Activated CD4-positive, CD25-positive, alpha-beta regulatory T cell treated with anti-CD3 and anti-CD28 coated beads, Interleukin-2, amount 50 U/mL, for 24 hours (primary cell): Measurements from ENCODE around the gene PIAS4.

ENCODE experiments used
- ATAC-seq, 2 donors: fragments of 150-1000 bp; cut with Tn5 transposase; one replicate each; pipeline ENCODE4 v1.10.0; 2021; ENCODE audit warnings: mild to moderate bottlenecking in 1 of 2, moderate library complexity in 1 of 2

PIAS4 gene

DNA sequence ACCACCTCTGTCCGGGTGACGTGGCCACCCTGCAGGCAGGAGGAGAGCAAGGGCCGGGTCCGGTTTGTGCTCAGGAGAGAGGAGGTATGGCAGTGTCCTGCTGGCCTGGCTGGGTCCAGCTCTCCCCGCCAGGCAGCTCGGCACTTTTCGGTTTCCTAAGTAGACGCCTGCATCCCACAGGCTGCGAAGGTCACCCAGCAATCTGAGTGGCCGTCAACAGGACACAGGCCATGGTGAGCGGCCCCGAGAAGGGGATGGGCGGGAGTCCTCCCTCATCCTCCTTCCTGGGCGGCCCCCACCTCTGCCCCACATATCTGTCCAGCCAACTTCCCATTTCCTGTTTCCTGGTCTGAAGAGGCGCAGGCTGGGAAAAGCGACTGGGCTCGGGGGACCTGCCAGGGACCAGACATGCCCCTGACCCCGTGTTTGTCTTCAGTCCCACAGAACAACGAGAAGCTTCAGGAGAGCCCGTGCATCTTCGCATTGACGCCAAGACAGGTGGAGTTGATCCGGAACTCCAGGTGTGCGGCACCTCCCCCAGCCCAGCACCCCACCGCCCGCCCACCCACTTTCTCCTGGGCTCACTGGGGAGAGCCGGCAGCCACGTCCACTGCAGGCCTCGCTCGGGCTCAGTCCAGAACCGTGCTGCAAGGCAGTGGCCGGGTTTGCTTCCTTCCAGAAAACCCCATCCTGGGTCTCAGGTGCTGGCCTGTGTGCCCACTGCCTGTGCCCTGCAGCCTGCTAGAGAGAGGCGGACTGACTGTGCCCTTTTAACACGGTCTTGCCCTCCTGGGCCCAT is 16.3 kb downstream of the PIAS4 start:
- no peak for ATAC-seq

DNA sequence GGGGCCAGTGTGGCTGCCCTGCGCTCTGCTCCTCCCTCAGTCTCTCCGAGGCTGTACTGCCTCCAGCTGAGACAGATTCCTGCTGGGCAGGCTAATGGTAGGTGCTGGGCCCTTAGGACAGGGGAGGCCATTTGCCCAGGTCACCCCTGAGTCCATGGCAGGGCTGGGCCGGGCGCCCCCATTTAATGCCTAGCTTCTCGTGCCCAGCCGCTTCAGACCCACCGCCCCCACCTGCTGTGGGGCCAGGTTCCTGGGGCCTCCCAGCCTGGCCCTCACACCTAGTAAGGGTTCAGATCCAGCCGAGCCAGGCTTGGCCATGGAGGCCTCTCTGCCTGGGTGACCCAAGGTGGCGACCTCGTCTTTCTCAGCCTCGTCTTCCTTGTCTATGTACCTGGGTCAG is 17.8 kb downstream of the PIAS4 start:
- no peak for ATAC-seq

DNA sequence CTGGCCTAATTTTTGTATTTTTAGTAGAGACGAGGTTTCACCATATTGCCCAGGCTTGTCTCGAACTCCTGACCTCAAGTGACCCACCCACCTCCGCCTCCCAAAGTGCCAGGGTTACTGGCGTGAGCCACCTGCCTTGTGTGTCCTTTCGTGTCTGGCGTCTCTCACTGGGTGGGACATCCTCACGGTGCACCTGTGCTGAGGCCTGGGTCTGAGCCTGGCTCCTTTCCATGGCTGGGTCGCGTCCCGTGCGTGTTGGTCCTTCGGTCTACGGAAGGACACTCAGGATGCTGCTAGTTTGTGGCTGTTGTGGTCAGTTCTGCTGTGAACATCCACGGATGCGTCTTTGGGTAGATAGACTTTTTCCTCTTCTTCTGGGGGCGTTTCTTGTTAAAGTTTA is 19.6 kb downstream of the PIAS4 start:
- ATAC-seq, result no peak

DNA sequence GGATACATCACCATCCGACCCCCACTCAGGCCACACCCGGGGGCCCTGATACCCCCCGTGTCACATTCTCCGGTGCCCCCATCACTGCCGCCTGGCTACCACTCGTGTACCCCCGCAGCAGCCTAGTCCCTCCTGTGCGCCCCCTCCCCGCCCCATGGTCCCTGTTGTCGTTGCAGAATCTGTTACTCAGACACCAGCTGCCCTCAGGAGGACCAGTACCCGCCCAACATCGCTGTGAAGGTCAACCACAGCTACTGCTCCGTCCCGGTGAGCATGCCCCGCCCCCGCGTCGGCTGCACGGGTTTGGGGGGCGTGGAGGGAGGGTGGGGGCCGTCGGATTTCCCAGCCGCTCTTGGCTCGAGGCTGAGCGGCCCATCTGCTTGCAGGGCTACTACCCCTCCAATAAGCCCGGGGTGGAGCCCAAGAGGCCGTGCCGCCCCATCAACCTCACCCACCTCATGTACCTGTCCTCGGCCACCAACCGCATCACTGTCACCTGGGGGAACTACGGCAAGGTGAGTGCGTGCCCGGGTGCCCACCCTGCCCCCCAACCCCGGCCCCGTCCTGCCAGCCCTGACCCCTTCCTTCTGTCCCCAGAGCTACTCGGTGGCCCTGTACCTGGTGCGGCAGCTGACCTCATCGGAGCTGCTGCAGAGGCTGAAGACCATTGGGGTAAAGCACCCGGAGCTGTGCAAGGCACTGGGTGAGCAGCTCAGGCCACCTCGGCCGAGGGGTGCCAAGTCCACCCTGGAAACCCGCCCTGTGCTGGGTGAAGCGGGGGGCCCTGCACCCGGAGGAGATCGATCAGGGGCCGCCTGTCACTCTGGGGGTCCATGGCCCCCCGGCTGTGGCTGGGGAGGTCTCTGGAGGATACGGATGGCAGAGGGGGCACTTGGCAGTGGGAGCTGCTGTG is 21.1 kb downstream of the PIAS4 start:
- no peak for ATAC-seq

DNA sequence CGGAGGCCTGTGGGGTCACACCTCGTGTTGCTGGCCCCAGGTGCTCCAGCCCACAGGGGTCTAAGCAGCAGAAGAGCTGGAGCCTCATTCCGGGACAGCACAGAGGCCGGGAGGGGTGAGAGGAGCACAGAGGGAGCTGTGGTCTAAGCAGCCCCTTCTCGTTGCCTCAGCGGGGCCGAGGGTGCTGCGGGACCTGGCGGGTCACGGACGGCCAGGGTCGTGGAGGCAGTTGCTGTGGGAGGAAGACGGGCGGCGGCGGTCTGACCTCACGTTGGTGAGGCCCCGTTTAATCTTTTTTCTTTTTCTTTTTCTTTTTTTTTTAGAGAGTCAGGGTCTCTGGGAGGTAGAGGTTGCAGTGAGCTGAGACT is 21.7 kb downstream of the PIAS4 start:
- no peak for ATAC-seq

DNA sequence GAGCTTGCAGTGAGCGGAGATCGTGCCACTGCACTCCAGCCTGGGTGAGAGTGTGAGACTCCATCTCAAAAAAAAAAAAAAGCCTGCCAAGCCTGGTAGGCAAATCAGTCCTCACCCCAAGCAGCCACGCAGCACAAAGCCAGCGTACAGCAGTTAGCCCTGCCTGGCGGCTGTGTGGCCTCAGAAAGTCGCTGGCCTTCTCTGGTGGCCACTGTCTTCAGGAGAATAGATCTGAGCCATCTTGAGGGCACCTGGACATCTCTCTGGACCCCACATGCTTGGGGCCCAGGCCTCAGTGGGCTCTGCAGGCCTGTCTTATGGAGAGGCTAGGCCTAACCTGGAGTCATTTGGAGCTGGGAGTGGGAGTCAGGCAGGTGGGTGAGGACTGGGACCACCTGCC is 23.0 kb downstream of the PIAS4 start:
- ATAC-seq, result no peak

DNA sequence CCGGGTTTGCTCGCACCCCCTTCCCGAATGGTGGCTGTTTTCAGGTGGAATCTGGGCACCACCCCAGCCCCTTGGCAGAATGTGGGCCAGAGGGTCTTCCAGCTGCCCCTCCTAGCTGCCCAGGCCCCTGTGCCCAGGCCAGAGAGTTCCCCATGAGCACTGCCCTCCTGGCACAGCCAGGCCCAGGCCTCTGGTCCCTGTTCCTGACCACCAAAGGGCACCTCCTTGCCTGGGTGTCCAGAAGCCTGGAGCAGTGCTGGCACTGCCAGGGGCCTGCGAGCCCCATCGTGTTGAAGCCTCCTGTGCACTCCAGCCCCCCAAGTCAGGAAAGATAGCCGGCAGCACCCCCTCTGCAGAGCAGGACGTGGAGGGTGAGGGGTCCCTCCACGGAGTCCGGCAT is 23.4 kb downstream of the PIAS4 start:
- ATAC-seq, result no peak

DNA sequence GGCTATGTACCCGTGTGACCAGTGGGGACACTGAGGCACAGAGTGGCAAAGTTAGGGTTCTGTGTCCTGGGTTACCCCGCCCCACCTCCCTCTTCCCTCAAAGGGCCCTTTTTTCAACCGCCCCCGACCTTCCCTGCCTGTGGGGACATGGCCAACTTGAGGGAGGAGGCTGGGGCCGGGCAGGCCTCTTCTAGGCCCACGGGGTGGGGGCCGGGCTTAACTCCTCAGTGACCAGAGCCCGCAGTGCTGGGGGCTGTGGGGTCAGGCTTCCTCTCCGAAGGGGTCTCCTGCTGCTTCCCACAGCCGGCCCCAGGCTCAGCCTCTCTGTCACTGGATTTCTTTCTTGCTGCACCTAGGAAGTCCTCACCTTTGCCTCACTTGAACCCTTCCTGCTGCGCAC is 23.9 kb downstream of the PIAS4 start:
- no peak for ATAC-seq

DNA sequence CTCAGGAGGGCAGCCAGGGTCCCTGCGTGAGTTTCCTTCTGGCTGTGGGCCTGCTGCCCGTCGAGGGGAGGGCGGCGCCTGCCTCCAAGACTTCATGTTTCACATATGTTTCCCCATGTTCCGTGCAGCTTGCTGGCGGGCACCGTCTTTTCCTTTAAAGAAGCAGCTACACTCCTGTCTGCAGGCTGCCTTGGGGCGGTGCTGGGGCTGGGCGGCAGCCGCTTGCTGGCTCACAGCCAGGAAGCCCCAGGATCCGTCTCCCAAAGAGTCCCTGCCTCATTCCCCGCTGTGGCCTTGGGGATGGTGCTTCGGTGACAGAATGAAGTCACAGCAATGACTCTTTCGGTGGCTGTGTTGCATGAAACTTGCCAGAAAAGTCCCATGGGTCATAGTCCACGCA is 24.9 kb downstream of the PIAS4 start:
- ATAC-seq, result no peak

DNA sequence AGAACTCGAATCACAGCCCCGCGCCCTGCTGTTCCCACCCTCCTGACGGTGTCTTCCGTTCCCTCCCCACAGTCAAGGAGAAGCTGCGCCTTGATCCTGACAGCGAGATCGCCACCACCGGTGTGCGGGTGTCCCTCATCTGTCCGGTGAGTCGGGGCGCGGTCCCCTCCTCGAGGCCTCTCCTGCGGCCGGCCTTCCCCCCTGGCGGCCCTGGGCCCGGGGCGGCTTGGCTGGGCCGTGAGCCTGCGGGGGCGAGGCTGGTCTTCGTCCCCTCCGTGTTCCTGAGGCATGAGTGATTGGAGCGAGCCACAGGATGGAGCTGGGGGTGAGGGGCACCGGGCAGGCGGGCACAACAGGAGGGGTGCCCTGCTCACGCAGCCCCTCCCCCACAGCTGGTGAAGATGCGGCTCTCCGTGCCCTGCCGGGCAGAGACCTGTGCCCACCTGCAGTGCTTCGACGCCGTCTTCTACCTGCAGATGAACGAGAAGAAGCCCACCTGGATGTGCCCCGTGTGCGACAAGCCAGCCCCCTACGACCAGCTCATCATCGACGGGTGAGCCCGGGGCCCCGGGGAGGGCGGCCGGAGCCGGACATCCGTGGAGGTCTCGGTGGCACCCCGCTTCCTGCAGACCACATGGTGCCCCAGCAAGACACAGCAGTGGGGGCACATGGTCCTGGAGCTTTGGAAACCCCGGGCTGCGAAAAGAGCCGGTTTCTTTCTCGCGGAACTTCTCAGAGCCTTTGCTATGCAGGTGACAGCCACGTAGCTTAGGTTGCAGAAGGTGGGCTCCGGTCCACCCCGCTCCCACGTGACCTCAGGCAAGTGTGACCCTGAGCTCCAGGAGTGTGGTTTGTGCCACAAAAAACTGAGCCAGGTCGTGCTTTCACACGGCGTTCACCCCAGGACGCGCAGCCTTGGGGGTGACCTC is 25.8 kb downstream of the PIAS4 start:
- ATAC-seq, result no peak

DNA sequence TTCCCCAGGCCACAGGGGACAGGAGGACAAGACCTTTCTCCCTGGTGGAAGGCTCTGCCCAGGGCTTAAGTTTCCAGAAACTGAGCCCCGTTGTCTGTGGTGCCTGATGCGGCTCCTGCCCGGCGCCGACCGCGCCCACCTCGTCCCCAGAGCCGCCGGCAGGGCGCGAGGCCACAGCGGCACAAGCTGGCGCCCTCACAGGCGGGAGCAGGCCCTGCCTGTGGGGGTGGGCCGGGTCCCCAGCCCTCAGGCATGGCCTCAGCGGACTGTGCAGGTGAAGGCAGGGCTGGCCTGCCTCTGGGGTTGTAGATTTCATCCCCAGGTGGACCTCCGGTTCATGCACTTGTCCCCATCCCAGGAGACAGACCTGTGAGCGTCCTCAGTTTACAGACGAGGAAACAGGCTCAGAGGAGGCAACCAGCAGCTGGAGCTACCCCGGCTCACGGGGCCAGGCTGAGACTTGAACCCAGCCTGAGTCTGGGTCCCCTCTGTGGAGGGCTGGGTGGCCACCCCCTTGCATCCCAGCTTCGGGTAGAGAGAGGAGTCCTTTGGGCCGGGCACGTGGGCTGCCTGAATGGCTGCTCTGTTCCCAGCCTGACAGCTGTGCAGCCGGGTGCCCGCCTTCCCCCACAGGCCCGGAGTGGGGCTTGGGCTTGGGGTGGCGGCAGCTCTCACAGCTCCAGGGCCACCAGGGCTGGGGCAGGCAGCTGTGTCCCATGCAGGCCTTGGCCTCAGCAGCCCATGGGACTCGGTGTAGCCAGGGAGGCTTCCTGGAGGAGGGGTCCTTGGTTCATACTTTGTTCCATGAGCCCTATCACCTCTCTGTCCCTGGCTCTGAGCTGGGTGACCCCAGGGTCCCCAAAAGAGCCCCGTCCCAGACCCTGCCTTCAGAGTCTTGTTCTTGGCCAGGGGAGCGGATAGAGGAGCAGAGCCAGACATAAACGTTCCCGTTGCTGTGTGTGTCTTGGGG is 26.8 kb downstream of the PIAS4 start:
- ATAC-seq, result no peak

DNA sequence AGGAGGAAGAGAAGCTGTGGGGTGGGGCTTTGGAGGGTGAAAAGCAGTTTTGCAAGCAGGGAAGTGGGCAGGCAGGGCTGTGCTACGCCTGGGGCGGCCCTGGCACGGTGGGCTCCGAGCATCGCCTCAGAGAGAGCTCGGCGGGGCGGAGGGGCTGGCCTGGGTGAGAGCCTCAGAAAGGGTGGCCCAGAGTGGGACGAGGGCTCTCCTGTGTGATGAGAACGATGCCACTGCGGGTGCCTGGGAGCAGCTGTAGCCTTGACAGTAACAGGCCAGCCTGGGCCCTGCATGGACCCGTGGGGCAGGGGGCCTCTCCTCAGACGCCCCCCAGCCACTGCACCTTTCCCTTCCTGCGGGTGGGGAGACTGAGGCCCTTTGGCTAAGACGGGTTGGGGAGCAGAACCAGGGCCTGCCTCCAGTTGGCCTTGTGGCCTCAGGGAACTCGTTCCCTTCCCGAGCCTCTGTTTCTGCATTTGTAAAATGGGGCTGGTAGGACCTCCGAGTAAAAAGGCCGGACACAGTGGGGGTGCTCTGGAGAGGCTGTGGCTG is 27.6 kb downstream of the PIAS4 start:
- ATAC-seq, result no peak

DNA sequence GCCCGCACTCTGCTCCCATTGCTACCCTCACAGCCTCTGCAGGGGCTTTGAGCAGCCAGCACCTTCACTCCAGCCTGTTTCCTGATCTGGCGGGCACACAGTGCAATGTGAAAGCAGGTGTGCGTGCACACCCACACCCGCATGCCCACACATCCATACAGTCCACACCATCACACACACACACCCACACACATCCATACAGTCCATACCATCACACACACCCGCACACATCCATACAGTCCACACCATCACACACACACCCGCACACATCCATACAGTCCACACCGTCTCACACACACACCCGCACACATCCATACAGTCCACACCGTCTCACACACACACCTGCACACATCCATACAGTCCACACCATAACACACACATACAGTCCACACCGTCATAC is 28.0 kb downstream of the PIAS4 start:
- ATAC-seq, result no peak

DNA sequence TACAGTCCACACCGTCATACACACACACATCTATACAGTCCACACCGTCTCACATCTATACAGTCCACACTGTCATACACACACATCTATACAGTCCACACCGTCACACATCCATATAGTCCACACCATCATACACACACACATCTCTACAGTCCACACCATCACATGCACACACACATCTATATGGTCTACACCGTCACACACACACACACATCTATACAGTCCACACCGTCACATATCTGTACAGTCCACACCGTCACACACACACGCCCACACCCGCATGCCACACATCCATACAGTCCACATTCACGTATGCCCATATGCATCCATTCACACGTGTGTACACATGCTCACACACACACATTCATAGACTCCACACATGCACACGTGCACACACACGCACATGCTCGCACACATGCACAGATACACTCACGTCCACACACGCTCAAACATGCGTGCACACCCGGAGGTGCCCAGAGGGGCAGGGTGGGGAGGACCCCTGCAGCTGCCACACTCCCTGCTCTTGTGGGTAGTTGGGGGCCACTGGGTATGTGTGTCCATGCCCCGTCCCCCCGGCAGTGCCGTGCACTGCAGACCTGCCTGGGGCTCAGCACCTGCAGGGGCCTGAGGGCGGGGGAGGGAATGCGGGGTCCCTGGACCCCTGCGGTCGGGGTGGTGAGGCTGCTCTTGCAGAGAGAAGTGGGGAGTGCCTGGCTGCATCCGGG is 29.2 kb downstream of the PIAS4 start:
- ATAC-seq, result no peak

DNA sequence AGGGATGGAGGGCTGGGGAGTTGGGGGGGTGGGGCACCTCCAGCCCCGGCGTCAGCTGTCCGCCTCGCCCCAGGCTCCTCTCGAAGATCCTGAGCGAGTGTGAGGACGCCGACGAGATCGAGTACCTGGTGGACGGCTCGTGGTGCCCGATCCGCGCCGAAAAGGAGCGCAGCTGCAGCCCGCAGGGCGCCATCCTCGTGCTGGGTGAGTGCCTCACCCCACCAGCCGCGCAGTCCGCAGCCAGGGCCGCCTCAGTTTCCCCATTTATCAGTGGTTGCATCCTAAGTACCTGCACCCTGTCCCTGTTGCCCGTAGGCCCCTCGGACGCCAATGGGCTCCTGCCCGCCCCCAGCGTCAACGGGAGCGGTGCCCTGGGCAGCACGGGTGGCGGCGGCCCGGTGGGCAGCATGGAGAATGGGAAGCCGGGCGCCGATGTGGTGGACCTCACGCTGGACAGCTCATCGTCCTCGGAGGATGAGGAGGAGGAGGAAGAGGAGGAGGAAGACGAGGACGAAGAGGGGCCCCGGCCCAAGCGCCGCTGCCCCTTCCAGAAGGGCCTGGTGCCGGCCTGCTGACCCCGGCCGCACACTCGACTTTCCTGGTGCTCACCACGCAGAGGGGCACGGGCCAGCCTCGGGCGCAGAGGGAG is 29.9 kb downstream of the PIAS4 start:
- no peak for ATAC-seq

DNA sequence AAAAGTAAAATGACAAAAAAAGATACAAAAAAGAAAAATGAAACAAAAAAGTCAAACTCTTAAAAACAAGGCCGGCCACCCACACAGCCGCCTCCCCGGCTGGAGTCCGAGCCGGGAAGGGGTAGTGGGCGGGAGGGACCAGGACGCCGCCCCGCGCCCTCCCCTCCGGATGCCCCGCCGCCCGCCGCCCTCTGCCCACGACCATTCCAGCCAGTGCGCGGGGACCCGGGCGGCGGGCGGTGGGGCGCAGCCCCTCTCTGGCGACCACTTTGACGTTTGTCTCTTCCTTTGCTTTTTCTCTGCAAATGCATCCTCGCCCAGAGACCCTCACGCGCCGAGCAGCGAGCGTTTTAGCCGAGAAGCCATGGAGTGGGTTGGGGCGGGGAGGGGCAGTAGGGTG is 30.5 kb downstream of the PIAS4 start:
- no peak for ATAC-seq

DNA sequence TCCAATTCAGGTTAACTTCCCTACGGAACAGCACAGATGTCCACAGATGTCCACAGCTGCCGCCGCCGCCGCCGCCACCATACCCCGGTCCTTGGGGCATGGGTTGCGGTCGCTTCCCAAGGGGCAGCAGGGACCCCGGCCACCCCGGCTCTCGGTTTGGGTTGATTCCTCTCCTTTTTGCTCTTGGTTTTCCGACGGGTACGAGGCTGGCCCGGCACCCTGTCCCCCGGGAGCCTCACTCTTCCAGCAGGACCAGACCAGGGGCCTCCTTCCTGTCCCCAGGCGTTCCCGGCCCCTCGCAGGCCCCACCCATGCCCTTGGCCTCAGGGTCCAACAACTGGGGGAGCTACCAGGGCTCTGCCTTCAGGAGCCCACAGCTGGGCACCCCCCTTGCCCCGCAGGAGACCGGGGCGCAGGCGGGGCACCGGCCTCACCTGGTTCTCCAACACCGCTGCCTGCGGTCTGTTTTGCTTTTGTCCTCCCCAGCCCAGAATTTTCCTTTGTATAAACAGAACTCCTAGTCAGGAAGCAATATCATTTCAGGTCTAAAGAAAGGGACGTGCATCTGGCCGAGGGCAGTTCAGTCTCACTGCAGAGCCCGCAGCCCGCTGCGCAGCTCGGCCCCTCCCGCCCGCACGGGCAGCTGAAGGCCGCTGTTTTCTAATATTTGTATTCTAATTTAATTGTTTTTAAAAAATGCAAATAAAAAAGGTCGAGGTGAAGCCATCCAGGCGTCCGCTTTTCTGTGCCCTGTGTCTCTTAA is 31.3 kb downstream of the PIAS4 start:
- ATAC-seq, result no peak

DNA sequence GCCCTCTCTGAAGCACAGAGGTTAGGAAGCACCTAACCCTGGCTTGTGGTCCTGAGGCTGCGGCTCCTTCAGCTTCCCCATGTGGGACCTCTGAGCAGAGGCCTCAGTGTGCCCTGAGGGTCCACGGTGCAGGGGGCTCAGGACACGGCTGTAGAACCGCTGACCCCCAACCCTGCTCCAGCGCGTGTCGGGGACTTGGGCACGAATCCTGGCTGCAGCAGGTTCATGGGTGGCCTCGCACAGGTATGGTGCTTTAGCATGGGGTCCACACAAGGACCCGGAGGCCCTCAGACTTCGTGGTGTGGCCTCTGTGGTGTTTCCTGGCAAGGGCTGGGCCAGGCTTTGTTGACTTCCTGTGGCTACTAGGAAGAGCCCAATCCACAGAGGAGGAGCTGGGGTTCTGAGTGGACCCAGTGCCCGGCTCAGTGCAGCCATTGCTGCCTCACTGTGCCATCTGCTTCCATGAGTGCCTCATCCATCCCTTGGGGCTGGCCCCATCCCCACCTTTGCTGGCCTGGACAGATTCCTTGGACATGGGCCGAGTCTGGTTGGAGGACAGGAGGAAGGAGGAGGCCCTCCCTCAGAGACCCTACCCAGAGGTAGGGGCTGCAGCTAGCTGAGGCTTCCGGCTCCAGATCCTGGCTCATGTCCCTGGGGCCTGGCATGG is 34.7 kb downstream of the PIAS4 start:
- ATAC-seq, result peak in 1 of 2 donors; percentile 15

DNA sequence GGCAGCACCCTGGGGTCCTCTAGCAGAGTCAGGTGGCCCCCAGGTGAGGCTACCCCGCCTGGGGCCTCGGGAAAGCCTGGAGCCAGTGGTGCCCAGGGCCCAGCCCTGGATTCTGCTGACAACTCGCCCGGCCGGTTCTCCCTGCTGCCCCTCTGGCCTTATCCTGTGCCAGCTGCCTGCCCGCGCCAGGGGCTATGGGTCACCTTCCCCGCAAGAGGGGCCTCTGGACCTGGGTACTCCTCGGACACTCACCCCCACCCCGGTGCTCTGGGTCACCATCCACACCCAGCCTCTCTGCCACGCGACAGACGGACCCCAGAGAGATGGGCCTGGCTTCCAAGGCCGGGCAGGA is 35.2 kb downstream of the PIAS4 start:
- ATAC-seq, result no peak
